ENCODE data around the gene CPNE5.

The CPNE5 gene

GRCh38 chr6:36833182-36833789 is 6.0 kb downstream of the CPNE5 start:
- TF ChIP-seq, protein P1, sequence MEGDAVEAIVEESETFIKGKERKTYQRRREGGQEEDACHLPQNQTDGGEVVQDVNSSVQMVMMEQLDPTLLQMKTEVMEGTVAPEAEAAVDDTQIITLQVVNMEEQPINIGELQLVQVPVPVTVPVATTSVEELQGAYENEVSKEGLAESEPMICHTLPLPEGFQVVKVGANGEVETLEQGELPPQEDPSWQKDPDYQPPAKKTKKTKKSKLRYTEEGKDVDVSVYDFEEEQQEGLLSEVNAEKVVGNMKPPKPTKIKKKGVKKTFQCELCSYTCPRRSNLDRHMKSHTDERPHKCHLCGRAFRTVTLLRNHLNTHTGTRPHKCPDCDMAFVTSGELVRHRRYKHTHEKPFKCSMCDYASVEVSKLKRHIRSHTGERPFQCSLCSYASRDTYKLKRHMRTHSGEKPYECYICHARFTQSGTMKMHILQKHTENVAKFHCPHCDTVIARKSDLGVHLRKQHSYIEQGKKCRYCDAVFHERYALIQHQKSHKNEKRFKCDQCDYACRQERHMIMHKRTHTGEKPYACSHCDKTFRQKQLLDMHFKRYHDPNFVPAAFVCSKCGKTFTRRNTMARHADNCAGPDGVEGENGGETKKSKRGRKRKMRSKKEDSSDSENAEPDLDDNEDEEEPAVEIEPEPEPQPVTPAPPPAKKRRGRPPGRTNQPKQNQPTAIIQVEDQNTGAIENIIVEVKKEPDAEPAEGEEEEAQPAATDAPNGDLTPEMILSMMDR (conservative IDR thresholded peaks at IDR 0.05): no peak
- TF ChIP-seq ZFX (IDR thresholded peaks at IDR 0.05): no peak
- H3K27ac ChIP-seq: no peak overlapping the region

- H3K27ac ChIP-seq: no peak overlapping the region
- TF ChIP-seq, protein P1 (conservative IDR thresholded peaks at IDR 0.05): no peak
- TF ChIP-seq ZFX (IDR thresholded peaks at IDR 0.05): no peak
Measured at GRCh38 chr6:36832313-36832712, 6.9 kb downstream of the CPNE5 start.

GRCh38 chr6:36830577-36830976 is 8.7 kb downstream of the CPNE5 start:
- no peak for TF ChIP-seq ZFX (IDR thresholded peaks at IDR 0.05)
- TF ChIP-seq, protein P1 (conservative IDR thresholded peaks at IDR 0.05): no peak
- H3K27ac ChIP-seq: peak overlapping the region; percentile 49

- TF ChIP-seq ZFX (IDR thresholded peaks at IDR 0.05): no peak
- TF ChIP-seq, protein P1 (conservative IDR thresholded peaks at IDR 0.05): no peak
- peak overlapping the region; percentile 49 for H3K27ac ChIP-seq
Measured at GRCh38 chr6:36829919-36830544, 9.2 kb downstream of the CPNE5 start.

- TF ChIP-seq, protein P1 (conservative IDR thresholded peaks at IDR 0.05): no peak
- H3K27ac ChIP-seq: no peak overlapping the region
Measured at GRCh38 chr6:36827261-36828079, 11.8 kb downstream of the CPNE5 start.

DNA sequence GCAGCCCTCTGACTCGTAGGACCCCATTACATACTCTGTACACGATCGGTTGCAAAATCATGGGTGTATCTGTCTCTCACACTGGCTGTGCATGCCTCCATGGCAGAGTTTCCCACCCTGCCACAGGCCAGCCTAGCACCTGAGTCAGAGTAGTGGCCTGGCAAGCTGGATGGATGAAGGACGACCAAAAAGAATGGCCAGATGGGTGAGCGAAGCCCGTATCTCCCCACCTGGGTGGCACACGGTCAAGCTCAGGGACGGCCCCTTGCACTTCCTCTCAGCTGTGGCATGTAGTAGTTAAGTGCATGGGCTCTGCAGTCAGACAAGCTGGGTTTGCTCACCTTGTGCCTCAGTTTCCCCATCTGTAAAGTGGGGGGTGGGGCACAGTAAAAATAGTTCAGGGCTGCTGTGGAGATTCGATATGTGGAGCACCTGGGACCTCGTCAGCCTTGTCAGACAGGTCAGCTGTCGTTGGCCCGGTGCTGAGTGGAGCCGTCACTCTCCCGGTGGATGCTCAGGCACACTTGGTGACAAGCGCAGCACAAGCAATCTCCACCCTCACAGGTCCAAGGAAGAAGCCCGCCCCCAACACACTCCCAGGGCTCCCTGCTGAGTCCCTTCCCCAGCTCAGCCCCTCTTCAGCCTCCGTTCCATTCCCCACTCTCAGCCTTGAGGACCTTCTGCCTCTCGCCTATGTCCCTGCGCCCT is 12.6 kb downstream of the CPNE5 start:
- no peak overlapping the region for H3K27ac ChIP-seq
- TF ChIP-seq, protein P1 (conservative IDR thresholded peaks at IDR 0.05): no peak
- TF ChIP-seq ZFX (IDR thresholded peaks at IDR 0.05): no peak
